Neural cell (in vitro differentiated cells): ENCODE measurements around the gene ITGB5. TPM values are rescaled to one million over a fixed set of nuclear protein-coding genes. Genes with fewer than 3 reads are reported as not detected.

Experiments
- H2AFZ ChIP-seq: fragments of 200-600, 300-800 bp; sonication (generic), shearing (Covaris generic); 2 replicates; pipeline ENCODE4 v1.6.0; 2014; ENCODE audit warnings: low read depth, mild to moderate bottlenecking, antibody characterized with exemption, low read length, moderate library complexity
- H3F3A ChIP-seq: fragments of 200-600 bp; shearing (Covaris generic); 2 replicates; pipeline ENCODE4 v1.6.1; 2016; ENCODE audit warnings: mild to moderate bottlenecking, moderate library complexity, mixed read lengths, antibody characterized with exemption, low read length; ENCODE audit not compliant: insufficient read depth, poor library complexity, severe bottlenecking
- H3K27ac ChIP-seq: fragments of 200-600, 300-800 bp; sonication (generic), shearing (Covaris generic); 2 replicates; pipeline ENCODE4 v1.5.1; 2014; ENCODE audit warnings: mild to moderate bottlenecking, low read length, moderate library complexity
- H3K27me3 ChIP-seq: fragments of 300-800, 200-600 bp; sonication (generic), shearing (Covaris generic); 2 replicates; pipeline ENCODE4 v1.6.0; 2014; ENCODE audit warnings: mild to moderate bottlenecking, low read depth, low read length, moderate library complexity; ENCODE audit not compliant: insufficient read depth
- H3K36me3 ChIP-seq: fragments of 300-800, 200-600 bp; sonication (generic), shearing (Covaris generic); 2 replicates; pipeline ENCODE4 v1.5.1; 2014; ENCODE audit warnings: mild to moderate bottlenecking, antibody characterized with exemption, low read length, moderate library complexity; ENCODE audit not compliant: insufficient read depth
- H3K4me2 ChIP-seq: fragments of 300-800, 200-600 bp; sonication (generic), shearing (Covaris generic); 2 replicates; pipeline ENCODE4 v1.6.0; 2014; ENCODE audit warnings: mild to moderate bottlenecking, low read length
- H3K4me3 ChIP-seq: fragments of 300-800, 200-600 bp; sonication (generic), shearing (Covaris generic); 2 replicates; pipeline ENCODE4 v1.5.1; 2014; ENCODE audit warnings: mild to moderate bottlenecking, low read length, moderate library complexity
- H3K79me2 ChIP-seq: fragments of 200-600 bp; shearing (Covaris generic); replicated peaks from 2 replicates; pipeline ENCODE4 v1.6.0; 2014; ENCODE audit warnings: mild to moderate bottlenecking, low read length, moderate library complexity; ENCODE audit not compliant: insufficient read depth
- H3K9ac ChIP-seq: fragments of 300-800, 200-600 bp; sonication (generic), shearing (Covaris generic); 2 replicates; pipeline ENCODE4 v1.6.1; 2016; ENCODE audit warnings: mild to moderate bottlenecking, low read length, mixed read lengths
- H3K9me2 ChIP-seq: fragments of 200-600 bp; shearing (Covaris generic); 2 replicates; pipeline ENCODE4 v1.6.1; 2016; ENCODE audit warnings: mild to moderate bottlenecking, low read length, mixed read lengths; ENCODE audit not compliant: insufficient read depth
- H3K9me3 ChIP-seq: fragments of 200-600, 300-800 bp; sonication (generic), shearing (Covaris generic); 2 replicates; pipeline ENCODE4 v1.6.1; 2016; ENCODE audit warnings: mild to moderate bottlenecking, mixed run types, low read length, moderate library complexity, mixed read lengths
- H4K20me1 ChIP-seq: fragments of 200-600 bp; shearing (Covaris generic); 2 replicates; pipeline ENCODE4 v1.6.1; 2016; ENCODE audit warnings: mild to moderate bottlenecking, mixed run types; ENCODE audit not compliant: insufficient read depth
- EZH2 ChIP-seq: fragments of 200-600, 300-800 bp; shearing (Covaris generic), sonication (generic); IDR thresholded peaks from 2 replicates; pipeline ENCODE4 v1.6.1; 2014; ENCODE audit warnings: antibody characterized with exemption, low read length, borderline replicate concordance, mild to moderate bottlenecking; ENCODE audit not compliant: insufficient read depth, poor library complexity, severe bottlenecking
- MXI1 ChIP-seq: fragments of 450-650 bp; conservative IDR thresholded peaks from 2 replicates; pipeline ENCODE4 v1.6.1; 2014; ENCODE audit warnings: antibody characterized with exemption, mild to moderate bottlenecking; ENCODE audit not compliant: poor library complexity, severe bottlenecking
- POLR2AphosphoS5 ChIP-seq: IDR thresholded peaks from 2 replicates; pipeline ENCODE4 v1.6.1; 2012
- RAD21 ChIP-seq: fragments of 450-650 bp; conservative IDR thresholded peaks from 2 replicates; pipeline ENCODE4 v1.6.1; 2014; ENCODE audit warnings: antibody characterized with exemption, mild to moderate bottlenecking, moderate library complexity
- SMC3 ChIP-seq: fragments of 450-650 bp; conservative IDR thresholded peaks from 2 replicates; pipeline ENCODE4 v1.6.1; 2014; ENCODE audit warnings: antibody characterized with exemption, mild to moderate bottlenecking, moderate library complexity; ENCODE audit not compliant: poor library complexity
- TAF1 ChIP-seq: IDR thresholded peaks from 2 replicates; pipeline ENCODE4 v1.6.1; 2012; ENCODE audit warnings: low read depth
- polyA plus RNA-seq: library from polyadenylated mRNA; depleted of rRNA; stranded (reverse); fragments of >200 nt; gene quantifications from 2 replicates; pipeline ENCODE4 v1.2.3, GENCODE V29; 2014
- TF ChIP-seq, protein P1 (sequence below): IDR thresholded peaks from 2 replicates; pipeline ENCODE4 v1.6.1; 2012; ENCODE audit warnings: borderline replicate concordance

The ITGB5 gene
- polyA plus RNA-seq, 1 donor from 2014 or later: 1.2 TPM

GRCh38 chr3:124762661-124763011 lies 124.5 kb downstream of the ITGB5 start:
- Histone ChIP-seq H3K9me2 (no peaks in the 10 kb centered on the region), H3K9ac (no peak overlapping the region), H3K4me3 (no peak overlapping the region), H3K27me3 (no peaks in the 10 kb centered on the region), H3K79me2 (no peaks in the 10 kb centered on the region), H3K36me3 (no peaks in the 10 kb centered on the region), H3K27ac (no peak overlapping the region), H4K20me1 (no peaks in the 10 kb centered on the region), H3K9me3 (no peaks in the 10 kb centered on the region), H3F3A (no peaks in the 10 kb centered on the region), H3K4me2 (no peak overlapping the region), H2AFZ (no peak overlapping the region)
- TF ChIP-seq MXI1: no peak
- TF ChIP-seq SMC3: no peak
- no peak for TF ChIP-seq TAF1
- TF ChIP-seq, protein P1, sequence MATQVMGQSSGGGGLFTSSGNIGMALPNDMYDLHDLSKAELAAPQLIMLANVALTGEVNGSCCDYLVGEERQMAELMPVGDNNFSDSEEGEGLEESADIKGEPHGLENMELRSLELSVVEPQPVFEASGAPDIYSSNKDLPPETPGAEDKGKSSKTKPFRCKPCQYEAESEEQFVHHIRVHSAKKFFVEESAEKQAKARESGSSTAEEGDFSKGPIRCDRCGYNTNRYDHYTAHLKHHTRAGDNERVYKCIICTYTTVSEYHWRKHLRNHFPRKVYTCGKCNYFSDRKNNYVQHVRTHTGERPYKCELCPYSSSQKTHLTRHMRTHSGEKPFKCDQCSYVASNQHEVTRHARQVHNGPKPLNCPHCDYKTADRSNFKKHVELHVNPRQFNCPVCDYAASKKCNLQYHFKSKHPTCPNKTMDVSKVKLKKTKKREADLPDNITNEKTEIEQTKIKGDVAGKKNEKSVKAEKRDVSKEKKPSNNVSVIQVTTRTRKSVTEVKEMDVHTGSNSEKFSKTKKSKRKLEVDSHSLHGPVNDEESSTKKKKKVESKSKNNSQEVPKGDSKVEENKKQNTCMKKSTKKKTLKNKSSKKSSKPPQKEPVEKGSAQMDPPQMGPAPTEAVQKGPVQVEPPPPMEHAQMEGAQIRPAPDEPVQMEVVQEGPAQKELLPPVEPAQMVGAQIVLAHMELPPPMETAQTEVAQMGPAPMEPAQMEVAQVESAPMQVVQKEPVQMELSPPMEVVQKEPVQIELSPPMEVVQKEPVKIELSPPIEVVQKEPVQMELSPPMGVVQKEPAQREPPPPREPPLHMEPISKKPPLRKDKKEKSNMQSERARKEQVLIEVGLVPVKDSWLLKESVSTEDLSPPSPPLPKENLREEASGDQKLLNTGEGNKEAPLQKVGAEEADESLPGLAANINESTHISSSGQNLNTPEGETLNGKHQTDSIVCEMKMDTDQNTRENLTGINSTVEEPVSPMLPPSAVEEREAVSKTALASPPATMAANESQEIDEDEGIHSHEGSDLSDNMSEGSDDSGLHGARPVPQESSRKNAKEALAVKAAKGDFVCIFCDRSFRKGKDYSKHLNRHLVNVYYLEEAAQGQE: no peak

DNA sequence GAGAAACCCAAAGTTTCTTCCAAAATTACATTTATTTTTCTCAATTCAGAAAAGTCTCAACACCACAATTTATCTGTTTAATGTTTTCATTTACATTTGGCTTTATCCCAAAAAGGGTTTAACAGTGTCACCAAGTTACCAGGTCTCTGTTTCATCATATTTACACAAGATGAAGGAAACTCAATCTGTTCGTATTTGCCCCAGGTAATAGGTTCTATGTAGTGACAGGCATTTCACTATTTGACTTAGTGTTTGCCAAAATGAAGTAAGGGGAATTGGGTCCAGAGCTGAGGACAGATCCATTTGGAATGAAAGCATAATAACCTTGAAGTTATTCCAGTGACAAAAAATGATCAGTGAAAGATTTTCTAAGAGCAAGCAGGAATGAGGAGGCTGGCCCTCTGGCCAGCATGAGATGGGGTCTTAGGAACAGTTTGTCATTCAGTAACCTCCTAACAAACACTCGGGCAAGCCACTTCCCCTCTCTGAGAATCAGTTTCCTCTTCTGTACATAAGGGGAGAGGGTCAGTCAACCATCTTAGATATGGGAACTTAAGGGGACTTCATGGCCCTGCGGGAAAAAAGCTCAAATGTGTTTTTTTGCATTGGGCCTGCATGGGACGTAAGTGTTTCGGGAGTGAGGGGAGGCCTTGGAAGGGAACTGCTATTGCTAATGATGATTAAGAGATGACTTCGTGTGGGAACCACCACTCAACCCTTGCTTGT lies 125.1 kb downstream of the ITGB5 start:
- Histone ChIP-seq H3K27me3 (no peaks in the 10 kb centered on the region), H3K79me2 (no peaks in the 10 kb centered on the region), H3K4me2 (no peak overlapping the region), H4K20me1 (no peaks in the 10 kb centered on the region), H3K4me3 (no peak overlapping the region), H3K36me3 (no peaks in the 10 kb centered on the region), H3K9me2 (no peaks in the 10 kb centered on the region), H3F3A (no peaks in the 10 kb centered on the region), H3K9ac (no peak overlapping the region), H2AFZ (no peak overlapping the region), H3K9me3 (no peaks in the 10 kb centered on the region), H3K27ac (no peak overlapping the region)
- TF ChIP-seq, protein P1: no peak
- no peak for TF ChIP-seq EZH2
- TF ChIP-seq POLR2AphosphoS5: no peak
- no peak for TF ChIP-seq SMC3
- TF ChIP-seq RAD21: no peak
- no peak for TF ChIP-seq MXI1
